Activated CD4-positive, CD25-positive, alpha-beta regulatory T cell treated with anti-CD3 and anti-CD28 coated beads, Interleukin-2, amount 50 U/mL, for 24 hours (primary cell): ENCODE data around the gene PDHX.
A peak's percentile ranks its signal among the peaks of the same experiment; 100 is the strongest.
"Not testable (repeated sequence)": the region's sequence is repeated elsewhere in the genome, so short reads cannot be mapped to it uniquely, and the experiment has no call there.

Experiments used
- ATAC-seq, 2 donors: fragments of 150-1000 bp; cut with Tn5 transposase; one replicate each; pipeline ENCODE4 v1.10.0; 2021; ENCODE audit warnings: mild to moderate bottlenecking in 1 of 2, moderate library complexity in 1 of 2

The PDHX gene

GRCh38 chr11:35023940-35024339 lies 107.5 kb downstream of the PDHX start:
- ATAC-seq: not testable (repeated sequence)

GRCh38 chr11:35028007-35028406 lies 111.6 kb downstream of the PDHX start:
- not testable (repeated sequence) for ATAC-seq

GRCh38 chr11:35029979-35030682 lies 113.7 kb downstream of the PDHX start:
- ATAC-seq: peak; percentile 48 to 58

GRCh38 chr11:35030716-35031213 lies 114.3 kb downstream of the PDHX start:
- ATAC-seq: peak; percentile 89 to 90

GRCh38 chr11:35031346-35031745 lies 114.9 kb downstream of the PDHX start:
- ATAC-seq: no peak

GRCh38 chr11:35031867-35032266 lies 115.4 kb downstream of the PDHX start:
- peak in 1 of 2 donors; percentile 33 for ATAC-seq

- ATAC-seq: no peak
Observed at GRCh38 chr11:35033011-35033410, 116.6 kb downstream of the PDHX start.

- no peak for ATAC-seq
Observed at GRCh38 chr11:35034401-35034800, 118.0 kb downstream of the PDHX start.

GRCh38 chr11:35035894-35036408 lies 119.5 kb downstream of the PDHX start:
- ATAC-seq: no peak

GRCh38 chr11:35036639-35037038 lies 120.2 kb downstream of the PDHX start:
- ATAC-seq: no peak

GRCh38 chr11:35038211-35038928 lies 122.0 kb downstream of the PDHX start:
- no peak for ATAC-seq

GRCh38 chr11:35039076-35039475 lies 122.7 kb downstream of the PDHX start:
- no peak for ATAC-seq

- ATAC-seq: peak; percentile 89 to 92
Observed at GRCh38 chr11:35040221-35040942, 124.0 kb downstream of the PDHX start.

- no peak for ATAC-seq
Observed at GRCh38 chr11:35041070-35041554, 124.7 kb downstream of the PDHX start.

- no peak for ATAC-seq
Observed at GRCh38 chr11:35042224-35042623, 125.8 kb downstream of the PDHX start.

GRCh38 chr11:35042913-35043312 lies 126.5 kb downstream of the PDHX start:
- no peak for ATAC-seq

- no peak for ATAC-seq
Observed at GRCh38 chr11:35043936-35044335, 127.5 kb downstream of the PDHX start.

GRCh38 chr11:35045236-35045820 lies 128.9 kb downstream of the PDHX start:
- peak; percentile 58 to 60 for ATAC-seq
